IPS-NIHi11 (cell line): ENCODE data around the gene PROZ.

ENCODE experiments used
- DNase-seq: peaks from one replicate; pipeline ENCODE4 v3.0.0; 2012; ENCODE audit warnings: mixed read lengths, low spot score

PROZ gene

GRCh38 chr13:113205428-113205931 is 47.0 kb downstream of the PROZ start:
- DNase-seq, result no peak

GRCh38 chr13:113207460-113207859 is 49.0 kb downstream of the PROZ start:
- DNase-seq, result no peak

- DNase-seq, result peak; percentile 54
Observed at GRCh38 chr13:113207890-113208420, 49.5 kb downstream of the PROZ start.

GRCh38 chr13:113208421-113209335 is 50.2 kb downstream of the PROZ start, which contains the start of gene PCID2:
Gene PCID2 (minus strand): TSS chr13:113208669. CDS start chr13:113208634, 35 bp downstream.
- peak; percentile 96 for DNase-seq

GRCh38 chr13:113209336-113209758 is 50.9 kb downstream of the PROZ start, which contains the start of gene CUL4A:
Gene CUL4A (plus strand): TSS chr13:113209613. CDS start chr13:113209628, 15 bp downstream.
- DNase-seq, result peak; percentile 87

- peak; percentile 60 for DNase-seq
Observed at GRCh38 chr13:113209759-113210421, 51.4 kb downstream of the PROZ start.

- no peak for DNase-seq
Observed at GRCh38 chr13:113210833-113211232, 52.4 kb downstream of the PROZ start.

GRCh38 chr13:113211774-113212173 is 53.3 kb downstream of the PROZ start:
- DNase-seq, result no peak

GRCh38 chr13:113216254-113217048 is 58.0 kb downstream of the PROZ start:
- DNase-seq, result peak; percentile 73

GRCh38 chr13:113218586-113218985 is 60.1 kb downstream of the PROZ start:
- no peak for DNase-seq

- no peak for DNase-seq
Observed at GRCh38 chr13:113219256-113219940, 61.0 kb downstream of the PROZ start.

- DNase-seq, result no peak
Observed at GRCh38 chr13:113220141-113220598, 61.7 kb downstream of the PROZ start.

- no peak for DNase-seq
Observed at GRCh38 chr13:113220877-113221276, 62.4 kb downstream of the PROZ start.
